Measurements from ENCODE around the gene SLC35F1.
A peak's percentile ranks its signal among the peaks of the same experiment; 100 is the strongest.

Gene SLC35F1

GRCh38 chr6:118280210-118280609 is 373.1 kb downstream of the SLC35F1 start:
- DNase-seq (ENCODE audit: low read depth) = no peak

- DNase-seq (ENCODE audit: low read depth) = no peak
Measured at GRCh38 chr6:118281291-118281690, 374.2 kb downstream of the SLC35F1 start.

GRCh38 chr6:118283766-118284165 is 376.7 kb downstream of the SLC35F1 start:
- DNase-seq (ENCODE audit: low read depth) = peak; percentile 52

DNA sequence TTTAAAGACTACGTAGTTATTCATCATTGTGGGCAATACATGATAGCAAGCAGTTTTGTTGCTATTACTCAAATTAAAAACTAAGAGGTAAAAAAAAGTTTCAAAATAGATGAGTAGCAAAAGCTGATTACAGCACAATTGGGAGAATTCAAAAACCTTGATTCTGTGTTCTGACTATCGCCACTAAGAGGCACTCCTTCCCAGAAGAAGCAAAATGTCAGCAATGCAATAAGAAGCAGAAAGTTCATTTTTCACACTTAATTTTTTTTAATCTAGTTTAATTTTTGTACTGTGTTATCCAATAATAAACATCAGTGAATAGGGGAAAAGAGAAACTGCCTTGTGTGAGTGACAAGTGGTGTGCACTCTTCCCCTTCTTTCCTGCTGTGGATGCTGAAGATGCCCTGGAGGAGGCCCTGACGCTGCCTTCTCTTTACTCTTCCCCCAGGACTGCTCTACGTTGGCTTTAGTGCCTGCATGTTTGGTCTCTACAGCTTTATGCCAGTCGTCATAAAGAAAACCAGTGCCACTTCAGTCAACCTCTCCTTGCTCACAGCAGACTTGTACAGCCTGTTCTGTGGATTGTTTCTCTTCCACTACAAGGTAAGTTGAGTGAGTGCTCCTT is 377.8 kb downstream of the SLC35F1 start:
- DNase-seq (ENCODE audit: low read depth) = peak; percentile 18

- no peak for DNase-seq (ENCODE audit: low read depth)
Measured at GRCh38 chr6:118285791-118286190, 378.7 kb downstream of the SLC35F1 start.

DNA sequence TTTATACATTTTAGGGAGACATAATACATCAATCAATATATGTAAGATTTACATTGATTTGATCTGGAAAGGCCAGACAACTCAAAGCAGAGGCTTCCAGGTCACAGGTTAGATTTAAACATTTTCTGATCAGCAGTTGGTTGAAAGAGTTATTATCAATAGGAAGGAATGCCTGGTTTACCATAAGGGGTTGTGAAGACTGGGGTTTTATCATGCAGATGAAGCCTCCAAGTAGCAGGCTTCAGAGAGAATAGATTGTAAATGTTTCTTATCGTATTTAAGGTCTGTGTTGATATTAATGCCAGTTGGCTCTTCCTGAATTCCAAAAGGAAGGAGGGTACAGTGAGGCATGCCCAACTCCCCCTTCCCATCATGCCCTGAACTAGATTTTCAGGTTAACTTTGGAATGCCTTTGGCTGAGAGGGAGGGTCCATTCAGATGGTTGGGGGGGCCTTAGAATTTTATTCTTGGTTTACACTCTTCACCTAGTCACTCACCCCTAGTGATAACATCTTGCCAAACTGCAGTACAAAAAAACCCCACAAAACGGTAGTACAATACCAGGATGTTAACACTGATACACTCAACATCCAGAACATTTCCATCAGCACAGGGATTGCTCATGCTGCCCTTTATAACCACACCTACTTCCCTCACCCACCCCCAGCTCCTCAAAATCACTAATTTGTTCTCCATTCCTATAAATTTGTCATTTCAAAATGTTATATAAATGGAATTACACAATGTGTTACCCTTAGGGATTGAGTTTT is 381.5 kb downstream of the SLC35F1 start:
- peak; percentile 50 for DNase-seq (ENCODE audit: low read depth)

- DNase-seq (ENCODE audit: low read depth) = no peak
Measured at GRCh38 chr6:118292558-118292957, 385.5 kb downstream of the SLC35F1 start.

DNA sequence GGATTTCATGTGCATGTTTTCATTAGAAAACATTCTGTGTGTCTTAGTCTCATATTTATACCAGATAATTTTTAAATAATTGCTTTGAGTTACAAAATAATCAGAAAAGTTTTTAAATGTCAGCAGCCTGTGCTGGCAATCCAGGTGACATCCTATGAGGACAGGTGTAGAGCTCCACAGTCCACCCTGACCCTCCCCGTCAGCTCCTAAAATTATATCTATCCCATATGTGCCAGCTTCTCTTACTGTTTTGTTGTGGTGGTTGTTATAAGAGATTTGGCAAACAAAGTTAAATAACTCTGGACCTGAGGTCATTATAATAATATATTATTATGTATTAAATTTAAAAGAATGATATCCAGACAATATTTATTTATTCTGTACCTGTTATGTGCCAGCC is 387.8 kb downstream of the SLC35F1 start:
- DNase-seq (ENCODE audit: low read depth) = no peak

- DNase-seq (ENCODE audit: low read depth) = no peak
Measured at GRCh38 chr6:118295336-118295735, 388.3 kb downstream of the SLC35F1 start.

DNA sequence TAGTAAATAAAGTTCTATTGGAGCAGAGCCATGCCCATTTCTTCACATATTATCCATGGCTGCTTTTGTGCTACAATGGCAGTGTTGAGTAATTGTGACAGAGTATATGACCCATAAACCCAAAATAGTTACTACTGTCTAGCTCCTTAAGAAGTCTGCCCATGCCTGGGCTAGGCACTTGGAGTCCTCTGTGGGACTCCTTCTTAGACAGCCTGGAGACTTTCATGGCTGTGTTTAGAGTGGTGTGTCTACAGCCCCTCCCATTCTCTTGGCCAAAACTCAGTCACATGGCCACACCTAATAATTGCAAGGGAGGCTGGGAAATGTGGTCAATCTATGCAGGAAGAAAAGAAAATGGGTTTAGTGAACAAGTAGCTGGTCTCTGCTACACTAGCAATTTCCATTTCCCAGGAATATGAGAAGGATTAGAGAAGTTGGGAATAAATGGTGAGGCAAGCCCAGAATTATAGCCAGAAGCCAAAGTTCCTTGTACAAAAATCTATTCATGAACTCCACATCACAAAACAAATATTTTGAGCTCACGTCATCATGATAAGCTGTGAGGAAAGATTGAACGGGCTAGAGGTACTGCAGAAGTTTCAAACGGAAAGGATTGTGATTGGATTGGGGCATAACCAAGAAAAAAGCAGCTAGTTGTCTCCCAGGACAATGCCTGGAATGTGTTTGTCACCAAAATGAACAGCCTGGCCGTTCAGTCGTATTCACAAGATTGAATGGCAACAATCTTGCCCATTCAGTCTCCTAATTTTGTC is 389.3 kb downstream of the SLC35F1 start:
- DNase-seq (ENCODE audit: low read depth) = no peak

GRCh38 chr6:118297821-118298220 is 390.8 kb downstream of the SLC35F1 start:
- DNase-seq (ENCODE audit: low read depth) = no peak

- DNase-seq (ENCODE audit: low read depth) = peak; percentile 18
Measured at GRCh38 chr6:118298476-118299427, 391.7 kb downstream of the SLC35F1 start.

- no peak for DNase-seq (ENCODE audit: low read depth)
Measured at GRCh38 chr6:118299457-118299856, 392.4 kb downstream of the SLC35F1 start.

DNA sequence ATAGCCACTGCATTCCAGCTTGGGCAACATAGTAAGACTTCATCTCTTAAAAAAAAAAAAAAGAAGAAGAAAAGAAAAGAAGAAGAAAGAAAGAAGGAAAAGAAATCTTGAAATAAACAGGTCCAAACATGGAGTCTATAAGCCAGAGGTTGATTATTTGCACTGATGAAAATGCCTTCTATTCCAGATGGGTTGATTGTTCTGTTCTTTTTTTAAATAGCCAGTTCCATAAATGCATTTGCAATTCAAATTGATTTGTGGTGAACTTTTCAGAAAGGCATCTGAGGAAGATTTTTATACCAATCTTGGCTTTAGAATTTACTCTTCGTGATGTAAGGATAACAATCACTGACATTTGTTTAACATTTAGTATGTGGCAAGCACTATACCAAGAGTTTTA is 397.3 kb downstream of the SLC35F1 start:
- no peak for DNase-seq (ENCODE audit: low read depth)

DNA sequence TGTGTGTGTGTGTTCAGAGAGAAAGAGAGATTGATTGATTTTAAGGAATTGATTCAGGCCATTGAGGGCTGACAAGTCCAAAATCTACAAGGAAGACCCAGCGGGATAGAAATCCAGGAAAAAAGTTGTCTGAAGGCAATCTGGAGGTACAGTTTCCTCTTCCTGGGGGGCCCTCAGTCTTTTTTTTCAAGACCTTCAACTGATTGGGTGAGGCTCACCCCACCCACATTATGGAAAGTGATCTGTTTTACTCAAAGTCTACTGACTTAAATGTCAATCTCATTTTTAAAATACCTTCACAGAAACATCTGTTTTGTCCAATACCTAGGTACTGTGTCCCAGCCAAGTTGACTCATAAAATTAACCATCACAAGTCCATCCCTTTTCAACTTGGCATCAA is 398.0 kb downstream of the SLC35F1 start:
- no peak for DNase-seq (ENCODE audit: low read depth)

DNA sequence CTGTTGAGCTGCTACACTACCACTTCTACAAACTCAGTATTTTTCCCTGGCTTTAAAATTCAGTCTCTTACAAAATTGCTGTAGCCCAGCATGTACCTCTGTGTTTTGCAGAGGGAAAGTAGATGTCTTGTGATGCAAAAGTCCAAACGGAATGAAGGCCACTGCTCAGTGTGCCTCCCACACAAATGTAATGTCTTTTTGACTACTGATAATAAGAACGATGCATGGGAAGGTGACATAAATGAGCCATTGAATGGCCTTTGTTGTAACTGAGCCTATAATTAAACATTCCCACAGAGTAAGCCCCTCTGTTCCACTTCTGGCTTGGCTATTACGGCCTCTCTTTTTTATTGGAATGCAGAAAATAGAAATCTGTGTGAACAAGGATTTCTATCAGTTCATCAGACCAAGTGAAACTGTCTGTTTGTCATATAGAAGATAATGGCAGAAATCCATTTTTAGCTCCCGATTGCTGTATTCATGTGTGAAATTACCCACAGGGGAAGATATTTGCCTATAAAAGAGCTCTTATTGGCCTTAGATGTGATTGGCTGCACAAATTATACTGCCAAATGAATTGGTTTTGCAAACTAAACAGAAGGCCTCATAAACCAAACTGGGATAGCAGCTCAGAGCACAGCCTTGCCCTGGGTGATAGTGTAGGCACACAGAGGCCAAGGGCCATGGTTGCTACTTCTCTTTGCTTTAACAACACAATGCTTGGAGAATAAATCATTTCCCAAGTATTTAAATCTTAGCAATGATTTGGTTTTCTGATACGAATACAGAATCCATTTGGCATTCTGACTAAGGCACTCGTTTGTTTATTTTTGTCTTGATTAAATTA is 399.6 kb downstream of the SLC35F1 start:
- no peak for DNase-seq (ENCODE audit: low read depth)

DNA sequence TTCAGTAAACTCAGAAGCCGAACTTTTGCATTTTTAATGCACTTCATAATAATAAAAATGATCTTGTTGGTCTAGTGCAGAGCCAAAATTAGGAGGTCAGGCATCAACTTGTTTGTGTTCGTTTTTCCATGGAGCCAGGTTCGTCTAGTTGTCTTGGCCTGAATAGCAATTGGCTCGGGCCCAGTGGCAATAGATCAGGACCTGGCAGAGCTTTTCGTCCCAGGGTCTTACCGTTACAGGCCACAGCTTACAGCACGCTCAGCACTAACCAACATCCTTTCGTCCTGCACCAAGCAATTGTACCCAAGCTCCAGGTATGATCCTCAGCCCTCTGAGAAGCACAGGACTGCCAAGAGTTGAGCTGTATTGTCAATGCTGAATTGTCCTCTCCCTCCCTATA is 400.5 kb downstream of the SLC35F1 start:
- DNase-seq (ENCODE audit: low read depth) = no peak

DNA sequence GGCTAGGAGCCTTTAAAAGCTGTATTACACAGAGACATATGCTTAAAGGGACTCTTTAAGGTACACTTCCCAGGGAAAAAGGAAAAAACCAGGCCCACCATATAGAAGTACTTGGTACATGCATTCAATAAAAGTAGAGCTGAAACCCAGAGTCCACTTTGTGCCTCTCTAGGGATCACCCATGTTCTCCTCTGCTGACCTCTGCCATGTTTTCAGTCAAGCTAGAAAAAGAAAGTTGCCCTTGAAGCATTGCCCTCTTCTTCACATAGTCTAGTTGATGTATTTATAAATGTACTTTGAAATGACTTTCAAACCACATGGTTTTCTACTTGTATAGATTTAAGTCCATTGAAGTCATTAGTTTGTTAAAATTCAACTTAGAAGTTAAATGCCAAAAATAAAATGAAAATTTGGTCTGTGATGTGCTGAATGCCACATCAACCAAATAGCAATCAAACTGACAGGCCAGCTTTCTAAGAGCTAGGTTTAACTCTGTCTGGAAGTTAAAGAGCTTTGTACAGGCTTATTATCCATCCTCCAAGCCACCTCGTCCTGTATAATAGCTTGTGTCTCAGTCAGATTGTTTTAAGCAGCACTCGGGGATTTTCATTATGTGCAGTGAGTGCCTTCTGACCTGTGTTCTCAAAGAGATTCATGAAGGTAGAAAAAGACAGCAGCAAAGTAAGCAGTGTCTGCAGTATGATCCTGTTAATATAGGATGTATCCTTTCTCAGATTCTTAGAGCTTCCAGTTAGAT is 402.5 kb downstream of the SLC35F1 start:
- no peak for DNase-seq (ENCODE audit: low read depth)

GRCh38 chr6:118313208-118313607 is 406.1 kb downstream of the SLC35F1 start:
- no peak for DNase-seq (ENCODE audit: low read depth)

DNA sequence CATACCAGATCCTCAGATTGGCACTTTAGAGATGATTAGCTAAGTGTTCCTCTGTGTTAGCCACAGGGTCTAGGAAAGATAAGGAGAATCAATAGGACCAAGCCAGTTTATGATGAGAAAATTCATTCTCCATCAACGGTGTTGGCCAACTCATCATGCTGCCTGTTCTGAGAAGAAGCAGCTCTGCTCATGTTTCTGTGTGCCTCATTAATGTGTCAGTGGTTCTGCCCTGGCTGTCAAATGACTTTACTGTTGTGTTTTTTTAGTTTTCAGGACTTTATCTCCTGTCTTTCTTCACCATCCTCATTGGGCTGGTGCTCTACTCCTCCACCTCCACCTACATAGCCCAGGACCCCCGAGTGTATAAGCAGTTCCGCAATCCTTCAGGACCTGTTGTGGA is 406.7 kb downstream of the SLC35F1 start:
- no peak for DNase-seq (ENCODE audit: low read depth)

Measured in fibroblast of gingiva (primary cell).